ENCODE measurements around the gene NET1. TPM values are rescaled to one million over a fixed set of nuclear protein-coding genes. Genes with fewer than 3 reads are reported as not detected.

The NET1 gene
- total RNA-seq, 1 donor from 2014 or later, result 22.5 TPM

- Mint-ChIP-seq H3K27ac (no peak overlapping the region), H3K4me1 (no peaks in the 10 kb centered on the region), H3K36me3 (ENCODE audit: low read depth) (no peaks in the 10 kb centered on the region), H3K4me3 (no peak overlapping the region), H3K27me3 (peaks cover 2% of the 10 kb centered on the region), H3K9me3 (no peaks in the 10 kb centered on the region)
- ChIA-PET POLR2A (no interaction called here), CTCF (no interaction called here)
- no peak for DNase-seq
- TF ChIP-seq CTCF (IDR thresholded peaks at IDR 0.05), result no peak
- no peak for ATAC-seq (ENCODE audit: low read depth)
- intact Hi-C loops (cut with micrococcal nuclease), result no loop called here
Observed at GRCh38 chr10:5502571-5503476, 90.5 kb downstream of the NET1 start.

- intact Hi-C loops (cut with micrococcal nuclease), result no loop called here
- no peak for TF ChIP-seq CTCF (IDR thresholded peaks at IDR 0.05)
- ChIA-PET CTCF (no interaction called here), POLR2A (no interaction called here)
- Mint-ChIP-seq H3K4me3 (no peak overlapping the region), H3K9me3 (no peaks in the 10 kb centered on the region), H3K27ac (no peak overlapping the region), H3K36me3 (ENCODE audit: low read depth) (no peaks in the 10 kb centered on the region), H3K27me3 (peaks cover 2% of the 10 kb centered on the region), H3K4me1 (no peaks in the 10 kb centered on the region)
- DNase-seq, result no peak
- no peak for ATAC-seq (ENCODE audit: low read depth)
Observed at GRCh38 chr10:5503477-5503835, 91.1 kb downstream of the NET1 start.

GRCh38 chr10:5504146-5505072, 92.1 kb downstream of the NET1 start:
- intact Hi-C loops (cut with micrococcal nuclease), result no loop called here
- DNase-seq (no peak), ATAC-seq (ENCODE audit: low read depth) (no peak)
- TF ChIP-seq CTCF (IDR thresholded peaks at IDR 0.05), result no peak
- no peaks in the 10 kb centered on the region for H3K36me3 Mint-ChIP-seq (ENCODE audit: low read depth)
- CTCF ChIA-PET, result no interaction called here
- H3K4me1 Mint-ChIP-seq, result no peaks in the 10 kb centered on the region
- no peak overlapping the region for H3K27ac Mint-ChIP-seq
- H3K4me3 Mint-ChIP-seq, result no peak overlapping the region
- POLR2A ChIA-PET, result no interaction called here
- H3K27me3 Mint-ChIP-seq, result peaks cover 3% of the 10 kb centered on the region
- no peaks in the 10 kb centered on the region for H3K9me3 Mint-ChIP-seq

- Mint-ChIP-seq H3K4me3 (no peak overlapping the region), H3K36me3 (ENCODE audit: low read depth) (no peaks in the 10 kb centered on the region), H3K27ac (no peak overlapping the region), H3K9me3 (no peaks in the 10 kb centered on the region), H3K4me1 (no peaks in the 10 kb centered on the region), H3K27me3 (peaks cover 1% of the 10 kb centered on the region)
- DNase-seq (no peak), ATAC-seq (ENCODE audit: low read depth) (no peak)
- POLR2A ChIA-PET, result no interaction called here
- no peak for TF ChIP-seq CTCF (IDR thresholded peaks at IDR 0.05)
- CTCF ChIA-PET, result no interaction called here
- intact Hi-C loops (cut with micrococcal nuclease), result no loop called here
Observed at GRCh38 chr10:5506246-5506645, 93.9 kb downstream of the NET1 start.

Measured in activated B cell treated with CpG ODN at 0.5 μM for 24 hours (primary cell).